Neural cell (in vitro differentiated cells): ENCODE data around the gene POLR2C. TPM values are rescaled to one million over a fixed set of nuclear protein-coding genes. Genes with fewer than 3 reads are reported as not detected.

Experiments
- H2AFZ ChIP-seq: fragments of 200-600, 300-800 bp; sonication (generic), shearing (Covaris generic); 2 replicates; pipeline ENCODE4 v1.6.0; 2014; ENCODE audit warnings: low read depth, mild to moderate bottlenecking, antibody characterized with exemption, low read length, moderate library complexity
- H3F3A ChIP-seq: fragments of 200-600 bp; shearing (Covaris generic); 2 replicates; pipeline ENCODE4 v1.6.1; 2016; ENCODE audit warnings: mild to moderate bottlenecking, moderate library complexity, mixed read lengths, antibody characterized with exemption, low read length; ENCODE audit not compliant: insufficient read depth, poor library complexity, severe bottlenecking
- H3K27ac ChIP-seq: fragments of 200-600, 300-800 bp; sonication (generic), shearing (Covaris generic); 2 replicates; pipeline ENCODE4 v1.5.1; 2014; ENCODE audit warnings: mild to moderate bottlenecking, low read length, moderate library complexity
- H3K27me3 ChIP-seq: fragments of 300-800, 200-600 bp; sonication (generic), shearing (Covaris generic); 2 replicates; pipeline ENCODE4 v1.6.0; 2014; ENCODE audit warnings: mild to moderate bottlenecking, low read depth, low read length, moderate library complexity; ENCODE audit not compliant: insufficient read depth
- H3K36me3 ChIP-seq: fragments of 300-800, 200-600 bp; sonication (generic), shearing (Covaris generic); 2 replicates; pipeline ENCODE4 v1.5.1; 2014; ENCODE audit warnings: mild to moderate bottlenecking, antibody characterized with exemption, low read length, moderate library complexity; ENCODE audit not compliant: insufficient read depth
- H3K4me2 ChIP-seq: fragments of 300-800, 200-600 bp; sonication (generic), shearing (Covaris generic); 2 replicates; pipeline ENCODE4 v1.6.0; 2014; ENCODE audit warnings: mild to moderate bottlenecking, low read length
- H3K4me3 ChIP-seq: fragments of 300-800, 200-600 bp; sonication (generic), shearing (Covaris generic); 2 replicates; pipeline ENCODE4 v1.5.1; 2014; ENCODE audit warnings: mild to moderate bottlenecking, low read length, moderate library complexity
- H3K79me2 ChIP-seq: fragments of 200-600 bp; shearing (Covaris generic); replicated peaks from 2 replicates; pipeline ENCODE4 v1.6.0; 2014; ENCODE audit warnings: mild to moderate bottlenecking, low read length, moderate library complexity; ENCODE audit not compliant: insufficient read depth
- H3K9ac ChIP-seq: fragments of 300-800, 200-600 bp; sonication (generic), shearing (Covaris generic); 2 replicates; pipeline ENCODE4 v1.6.1; 2016; ENCODE audit warnings: mild to moderate bottlenecking, low read length, mixed read lengths
- H3K9me2 ChIP-seq: fragments of 200-600 bp; shearing (Covaris generic); 2 replicates; pipeline ENCODE4 v1.6.1; 2016; ENCODE audit warnings: mild to moderate bottlenecking, low read length, mixed read lengths; ENCODE audit not compliant: insufficient read depth
- H3K9me3 ChIP-seq: fragments of 200-600, 300-800 bp; sonication (generic), shearing (Covaris generic); 2 replicates; pipeline ENCODE4 v1.6.1; 2016; ENCODE audit warnings: mild to moderate bottlenecking, mixed run types, low read length, moderate library complexity, mixed read lengths
- H4K20me1 ChIP-seq: fragments of 200-600 bp; shearing (Covaris generic); 2 replicates; pipeline ENCODE4 v1.6.1; 2016; ENCODE audit warnings: mild to moderate bottlenecking, mixed run types; ENCODE audit not compliant: insufficient read depth
- CTCF ChIP-seq: fragments of 450-650 bp; IDR thresholded peaks from 2 replicates; pipeline ENCODE4 v1.5.1; 2014; ENCODE audit warnings: antibody characterized with exemption, mild to moderate bottlenecking, moderate library complexity; ENCODE audit not compliant: poor library complexity, severe bottlenecking
- EP300 ChIP-seq: fragments of 450-650 bp; conservative IDR thresholded peaks from 2 replicates; pipeline ENCODE4 v1.6.1; 2014; ENCODE audit warnings: antibody characterized with exemption, mild to moderate bottlenecking, moderate library complexity; ENCODE audit not compliant: poor library complexity, severe bottlenecking
- EZH2 ChIP-seq: fragments of 200-600, 300-800 bp; shearing (Covaris generic), sonication (generic); IDR thresholded peaks from 2 replicates; pipeline ENCODE4 v1.6.1; 2014; ENCODE audit warnings: antibody characterized with exemption, low read length, borderline replicate concordance, mild to moderate bottlenecking; ENCODE audit not compliant: insufficient read depth, poor library complexity, severe bottlenecking
- MXI1 ChIP-seq: fragments of 450-650 bp; conservative IDR thresholded peaks from 2 replicates; pipeline ENCODE4 v1.6.1; 2014; ENCODE audit warnings: antibody characterized with exemption, mild to moderate bottlenecking; ENCODE audit not compliant: poor library complexity, severe bottlenecking
- POLR2AphosphoS5 ChIP-seq: IDR thresholded peaks from 2 replicates; pipeline ENCODE4 v1.6.1; 2012
- RAD21 ChIP-seq: fragments of 450-650 bp; conservative IDR thresholded peaks from 2 replicates; pipeline ENCODE4 v1.6.1; 2014; ENCODE audit warnings: antibody characterized with exemption, mild to moderate bottlenecking, moderate library complexity
- REST ChIP-seq: IDR thresholded peaks from 2 replicates; pipeline ENCODE4 v1.6.1; 2012; ENCODE audit warnings: borderline replicate concordance
- SMC3 ChIP-seq: fragments of 450-650 bp; conservative IDR thresholded peaks from 2 replicates; pipeline ENCODE4 v1.6.1; 2014; ENCODE audit warnings: antibody characterized with exemption, mild to moderate bottlenecking, moderate library complexity; ENCODE audit not compliant: poor library complexity
- TAF1 ChIP-seq: IDR thresholded peaks from 2 replicates; pipeline ENCODE4 v1.6.1; 2012; ENCODE audit warnings: low read depth
- polyA plus RNA-seq: library from polyadenylated mRNA; depleted of rRNA; stranded (reverse); fragments of >200 nt; gene quantifications from 2 replicates; pipeline ENCODE4 v1.2.3, GENCODE V29; 2014

Gene POLR2C
- polyA plus RNA-seq, 1 donor from 2014 or later, result 109 TPM

- H3F3A ChIP-seq, result no peaks in the 10 kb centered on the region
- H3K9me3 ChIP-seq, result no peaks in the 10 kb centered on the region
- H3K9me2 ChIP-seq, result no peaks in the 10 kb centered on the region
- no peak overlapping the region for H3K4me2 ChIP-seq
- no peak for TF ChIP-seq SMC3
- no peak for TF ChIP-seq EP300
- no peak for TF ChIP-seq POLR2AphosphoS5
- H2AFZ ChIP-seq, result no peak overlapping the region
- H3K9ac ChIP-seq, result no peak overlapping the region
- H3K27me3 ChIP-seq, result no peaks in the 10 kb centered on the region
- no peaks in the 10 kb centered on the region for H3K79me2 ChIP-seq
- no peaks in the 10 kb centered on the region for H3K36me3 ChIP-seq
- H4K20me1 ChIP-seq, result no peaks in the 10 kb centered on the region
- no peak overlapping the region for H3K27ac ChIP-seq
- H3K4me3 ChIP-seq, result no peak overlapping the region
Measured at GRCh38 chr16:57518520-57518919, 56.0 kb downstream of the POLR2C start.

GRCh38 chr16:57518922-57519321 lies 56.4 kb downstream of the POLR2C start:
- no peak overlapping the region for H2AFZ ChIP-seq
- no peaks in the 10 kb centered on the region for H3K9me3 ChIP-seq
- no peaks in the 10 kb centered on the region for H3K36me3 ChIP-seq
- H4K20me1 ChIP-seq, result no peaks in the 10 kb centered on the region
- no peak overlapping the region for H3K9ac ChIP-seq
- H3K4me3 ChIP-seq, result no peak overlapping the region
- no peaks in the 10 kb centered on the region for H3K27me3 ChIP-seq
- H3K79me2 ChIP-seq, result no peaks in the 10 kb centered on the region
- TF ChIP-seq CTCF (no peak), POLR2AphosphoS5 (no peak), REST (no peak), TAF1 (no peak), SMC3 (no peak), EZH2 (no peak), RAD21 (no peak), MXI1 (no peak), EP300 (no peak)
- no peaks in the 10 kb centered on the region for H3F3A ChIP-seq
- no peak overlapping the region for H3K27ac ChIP-seq
- no peak overlapping the region for H3K4me2 ChIP-seq
- H3K9me2 ChIP-seq, result no peaks in the 10 kb centered on the region
